HepG2 (cell line): Measurements from ENCODE around the gene CLEC10A. TPM values are rescaled to one million over a fixed set of nuclear protein-coding genes. Genes with fewer than 3 reads are reported as not detected.

Experiments
- DMTF1 ChIP-seq: sonication (generic); formaldehyde crosslinking; IDR thresholded peaks from 2 replicates; pipeline ENCODE4 v1.4.0; 2020; ENCODE audit warnings: mild to moderate bottlenecking, missing genetic modification reagents
- IKZF5 ChIP-seq: IDR thresholded peaks from 2 replicates; pipeline ENCODE4 v1.6.1; 2018; ENCODE audit warnings: missing genetic modification reagents, mild to moderate bottlenecking, missing compliant biosample characterization
- KDM5B ChIP-seq: sonication (generic); formaldehyde crosslinking; IDR thresholded peaks from 2 replicates; pipeline ENCODE4 v1.4.0; 2020; ENCODE audit warnings: missing genetic modification reagents, mild to moderate bottlenecking, borderline replicate concordance
- MAX ChIP-seq: IDR thresholded peaks from 2 replicates; pipeline ENCODE4 v1.6.1; 2012; ENCODE audit warnings: inconsistent platforms
- NR1H2 ChIP-seq: sonication (generic); formaldehyde crosslinking; IDR thresholded peaks from 2 replicates; pipeline ENCODE4 v1.8.1; 2022; ENCODE audit warnings: low read depth, missing genetic modification reagents, borderline replicate concordance
- PATZ1 ChIP-seq: sonication (generic); formaldehyde crosslinking; IDR thresholded peaks from 2 replicates; pipeline ENCODE4 v1.4.0; 2020; ENCODE audit warnings: missing genetic modification reagents
- POLR2AphosphoS5 ChIP-seq: IDR thresholded peaks from 2 replicates; pipeline ENCODE4 v1.6.1; 2012; ENCODE audit warnings: low read depth, low read length
- TERF1 ChIP-seq: sonication (generic); formaldehyde crosslinking; IDR thresholded peaks from 2 replicates; pipeline ENCODE4 v1.8.0; 2022; ENCODE audit warnings: mild to moderate bottlenecking, missing genetic modification reagents, moderate library complexity
- XRCC5 ChIP-seq: fragments of 200-400 bp; formaldehyde crosslinking; optimal IDR thresholded peaks from 2 replicates; pipeline ENCODE3; 2017; ENCODE audit warnings: mild to moderate bottlenecking, low read length
- ZNF256 ChIP-seq: sonication (generic); formaldehyde crosslinking; conservative IDR thresholded peaks from 2 replicates; pipeline ENCODE4 v1.4.0; 2020; ENCODE audit warnings: missing genetic modification reagents
- ZNF260 ChIP-seq: sonication (generic); formaldehyde crosslinking; IDR thresholded peaks from 2 replicates; pipeline ENCODE4 v1.4.0; 2020; ENCODE audit warnings: missing genetic modification reagents, low read depth, mild to moderate bottlenecking, borderline replicate concordance
- ZNF513 ChIP-seq: sonication (generic); formaldehyde crosslinking; conservative IDR thresholded peaks from 2 replicates; pipeline ENCODE4 v1.5.0; 2020; ENCODE audit warnings: missing genetic modification reagents
- ZNF646 ChIP-seq: sonication (generic); formaldehyde crosslinking; IDR thresholded peaks from 2 replicates; pipeline ENCODE4 v1.9.0; 2021; ENCODE audit warnings: mild to moderate bottlenecking, missing genetic modification reagents
- polyA plus RNA-seq, 8 experiments: library from polyadenylated mRNA; depleted of rRNA in 3 of 8; stranded (reverse) in 7 of 8; unstranded in 1 of 8; fragments of >200 nt; fragmentation: Illumina TruSeq in 4 of 8; extraction: Trizol in 4 of 8; gene quantifications; 2 replicates each; pipeline versions ENCODE4 v1.2.1 to v1.2.3, GENCODE V29; 2011 to 2016; ENCODE audit warnings: low read depth in 4 of 8, missing spikeins in 1 of 8, mixed read lengths in 1 of 8; ENCODE audit not compliant: insufficient read depth in 1 of 8
- total RNA-seq, 5 experiments: library from RNA; depleted of rRNA; stranded (reverse); fragments of >200 nt; fragmentation: Illumina TruSeq; extraction: Trizol; gene quantifications; 2 replicates each; pipeline ENCODE4 v1.2.3, GENCODE V29; 2016; ENCODE audit warnings: low read depth in 1 of 5

Gene CLEC10A
- total and polyA plus RNA-seq, 2 of the 13 experiments (the other 11 are each of a cell fraction or from before 2014, with no cell fraction given): 0.33 TPM; not detected in 1

GRCh38 chr17:7046127-7046724 is 33.8 kb downstream of the CLEC10A start (continued):
- TF ChIP-seq TERF1: no peak
- 0 out of 2 replicates have a peak, but pooled peaks have one; percentile 21 for TF ChIP-seq MAX
- no peak for TF ChIP-seq DMTF1 (CRISPR knock-in tag)
- no peak for TF ChIP-seq ZNF260 (CRISPR knock-in tag)
- TF ChIP-seq ZNF256 (CRISPR knock-in tag): no peak
- no peak for TF ChIP-seq NR1H2
- TF ChIP-seq ZNF513 (CRISPR knock-in tag): no peak
- no peak for TF ChIP-seq IKZF5 (CRISPR knock-in tag)
- peak; percentile 25; the same call in 1 of the 2 replicates for TF ChIP-seq PATZ1 (CRISPR knock-in tag)
- TF ChIP-seq ZNF646 (CRISPR knock-in tag): no peak
- 0 out of 2 replicates have a peak, but pooled peaks have one; percentile 15 for TF ChIP-seq POLR2AphosphoS5
- no peak for TF ChIP-seq XRCC5
- TF ChIP-seq KDM5B: no peak
